ENCODE results near the gene KCNG4.

GRCh38 chr16:84232969-84233368 lies 6.8 kb downstream of the KCNG4 start:
- TF ChIP-seq PAX5 (IDR thresholded peaks at IDR 0.05; ENCODE audit: insufficient read depth, low read length, severe bottlenecking): no peak
- TF ChIP-seq POLR2AphosphoS5 (IDR thresholded peaks at IDR 0.05; ENCODE audit: low read depth, low read length): no peak
